Esophagus squamous epithelium (tissue), 4 donors: ENCODE data around the gene FANCF.
"Not testable (repeated sequence)": the region's sequence is repeated elsewhere in the genome, so short reads cannot be mapped to it uniquely, and the experiment has no call there.

ENCODE experiments used
- POLR2A ChIP-seq, 4 donors: fragments of 450-650 bp; IDR thresholded peaks; one replicate each; pipeline ENCODE4 v1.6.1; 2017; ENCODE audit warnings: antibody characterized with exemption in 4 of 4, mild to moderate bottlenecking in 4 of 4, moderate library complexity in 3 of 4
- TF ChIP-seq, protein P1 (sequence below), 6 experiments: fragments of 450-650 bp in 4 of 6; fragments of 200-600 bp in 2 of 6; sonication (generic) in 2 of 6; IDR thresholded peaks; one replicate each; pipeline ENCODE4 v1.5.1; 2016 to 2019; ENCODE audit warnings: antibody characterized with exemption in 6 of 6, mild to moderate bottlenecking in 4 of 6, moderate library complexity in 4 of 6

DNA sequence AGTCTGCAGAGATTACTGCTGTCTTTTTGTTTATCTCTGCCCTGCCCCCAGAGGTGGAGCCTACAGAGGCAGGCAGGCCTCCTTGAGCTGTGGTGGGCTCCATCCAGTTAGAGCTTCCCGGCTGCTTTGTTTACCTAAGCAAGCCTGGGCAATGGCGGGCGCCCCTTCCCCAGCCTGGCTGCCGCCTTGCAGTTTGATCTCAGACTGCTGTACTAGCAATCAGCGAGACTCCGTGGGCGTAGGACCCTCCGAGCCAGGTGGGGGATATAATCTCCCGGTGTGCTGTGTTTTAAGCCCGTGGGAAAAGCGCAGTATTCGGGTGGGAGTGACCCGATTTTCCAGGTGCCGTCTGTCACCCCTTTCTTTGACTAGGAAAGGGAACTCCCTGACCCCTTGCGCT lies 26.7 kb upstream of the FANCF start:
- TF ChIP-seq, protein P1, sequence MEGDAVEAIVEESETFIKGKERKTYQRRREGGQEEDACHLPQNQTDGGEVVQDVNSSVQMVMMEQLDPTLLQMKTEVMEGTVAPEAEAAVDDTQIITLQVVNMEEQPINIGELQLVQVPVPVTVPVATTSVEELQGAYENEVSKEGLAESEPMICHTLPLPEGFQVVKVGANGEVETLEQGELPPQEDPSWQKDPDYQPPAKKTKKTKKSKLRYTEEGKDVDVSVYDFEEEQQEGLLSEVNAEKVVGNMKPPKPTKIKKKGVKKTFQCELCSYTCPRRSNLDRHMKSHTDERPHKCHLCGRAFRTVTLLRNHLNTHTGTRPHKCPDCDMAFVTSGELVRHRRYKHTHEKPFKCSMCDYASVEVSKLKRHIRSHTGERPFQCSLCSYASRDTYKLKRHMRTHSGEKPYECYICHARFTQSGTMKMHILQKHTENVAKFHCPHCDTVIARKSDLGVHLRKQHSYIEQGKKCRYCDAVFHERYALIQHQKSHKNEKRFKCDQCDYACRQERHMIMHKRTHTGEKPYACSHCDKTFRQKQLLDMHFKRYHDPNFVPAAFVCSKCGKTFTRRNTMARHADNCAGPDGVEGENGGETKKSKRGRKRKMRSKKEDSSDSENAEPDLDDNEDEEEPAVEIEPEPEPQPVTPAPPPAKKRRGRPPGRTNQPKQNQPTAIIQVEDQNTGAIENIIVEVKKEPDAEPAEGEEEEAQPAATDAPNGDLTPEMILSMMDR (IDR thresholded peaks at IDR 0.05), result not testable (repeated sequence)
- TF ChIP-seq POLR2A (IDR thresholded peaks at IDR 0.05), result not testable (repeated sequence)
